ENCODE data around the gene EIF5AL1. TPM values are rescaled to one million over a fixed set of nuclear protein-coding genes. Genes with fewer than 3 reads are reported as not detected.
"Not testable (repeated sequence)": the region's sequence is repeated elsewhere in the genome, so short reads cannot be mapped to it uniquely, and the experiment has no call there.

EIF5AL1 gene
- total RNA-seq, 2 donors from 2014 or later: 0.22 to 0.62 TPM

- H3K4me3 ChIP-seq (ENCODE audit: low read length); H3K4me3 Mint-ChIP-seq; H3K27ac ChIP-seq (ENCODE audit: low read depth, low read length); H3K9ac ChIP-seq (ENCODE audit: extremely low read depth, low read length, poor library complexity, severe bottlenecking); DNase-seq; H3K4me1 ChIP-seq (ENCODE audit: control insufficient read depth, insufficient read depth, low read length); H3K36me3 Mint-ChIP-seq (ENCODE audit: low read depth); H3K9me3 Mint-ChIP-seq; H3K9me3 ChIP-seq (ENCODE audit: control insufficient read depth, low read length); H3K4me1 Mint-ChIP-seq; H3K27ac Mint-ChIP-seq; H3K36me3 ChIP-seq (ENCODE audit: control insufficient read depth, insufficient read depth, low read length): not testable (repeated sequence)
- H3K27me3 ChIP-seq (ENCODE audit: control insufficient read depth, insufficient read depth, low read length, poor library complexity, severe bottlenecking): peaks cover 25% of the 10 kb centered on the region
- peaks cover 46% of the 10 kb centered on the region for H3K27me3 Mint-ChIP-seq (ENCODE audit: insufficient read depth)
These were observed 7.0 kb upstream of the EIF5AL1 start for GRCh38 chr10:79505328-79505727.

GRCh38 chr10:79505829-79506228 lies 6.5 kb upstream of the EIF5AL1 start:
- Mint-ChIP-seq H3K9me3 (no peaks in the 10 kb centered on the region), H3K27ac (no peak overlapping the region), H3K4me1 (no peaks in the 10 kb centered on the region), H3K27me3 (ENCODE audit: insufficient read depth) (peaks cover 46% of the 10 kb centered on the region), H3K36me3 (ENCODE audit: low read depth) (no peaks in the 10 kb centered on the region), H3K4me3 (no peak overlapping the region)
- DNase-seq: no peak
- Histone ChIP-seq H3K27ac (ENCODE audit: low read depth, low read length) (no peak overlapping the region), H3K4me3 (ENCODE audit: low read length) (no peak overlapping the region), H3K9ac (ENCODE audit: extremely low read depth, low read length, poor library complexity, severe bottlenecking) (no peak overlapping the region), H3K9me3 (ENCODE audit: control insufficient read depth, low read length) (no peaks in the 10 kb centered on the region), H3K36me3 (ENCODE audit: control insufficient read depth, insufficient read depth, low read length) (no peaks in the 10 kb centered on the region), H3K27me3 (ENCODE audit: control insufficient read depth, insufficient read depth, low read length, poor library complexity, severe bottlenecking) (peaks cover 25% of the 10 kb centered on the region), H3K4me1 (ENCODE audit: control insufficient read depth, insufficient read depth, low read length) (no peaks in the 10 kb centered on the region)
- no peak for TF ChIP-seq CTCF (conservative IDR thresholded peaks at IDR 0.05)

- Histone ChIP-seq H3K4me3 (ENCODE audit: low read length) (no peak overlapping the region), H3K4me1 (ENCODE audit: control insufficient read depth, insufficient read depth, low read length) (no peaks in the 10 kb centered on the region), H3K27me3 (ENCODE audit: control insufficient read depth, insufficient read depth, low read length, poor library complexity, severe bottlenecking) (peaks cover 25% of the 10 kb centered on the region), H3K36me3 (ENCODE audit: control insufficient read depth, insufficient read depth, low read length) (no peaks in the 10 kb centered on the region), H3K9me3 (ENCODE audit: control insufficient read depth, low read length) (no peaks in the 10 kb centered on the region), H3K27ac (ENCODE audit: low read depth, low read length) (no peak overlapping the region), H3K9ac (ENCODE audit: extremely low read depth, low read length, poor library complexity, severe bottlenecking) (no peak overlapping the region)
- DNase-seq: no peak
- Mint-ChIP-seq H3K4me1 (no peaks in the 10 kb centered on the region), H3K36me3 (ENCODE audit: low read depth) (no peaks in the 10 kb centered on the region), H3K27ac (no peak overlapping the region), H3K27me3 (ENCODE audit: insufficient read depth) (peaks cover 36% of the 10 kb centered on the region), H3K9me3 (no peaks in the 10 kb centered on the region), H3K4me3 (no peak overlapping the region)
- WGBS, 2 experiments (ENCODE audit: insufficient coverage in 1 of 2, insufficient read length in 1 of 2): 85 to 94% methylated on average over 5 to 9 of the region's 9 CpGs
- no peak for TF ChIP-seq CTCF (conservative IDR thresholded peaks at IDR 0.05)
These were observed 4.7 kb upstream of the EIF5AL1 start for GRCh38 chr10:79507440-79508167.

GRCh38 chr10:79508245-79508644 lies 4.1 kb upstream of the EIF5AL1 start:
- H3K27ac Mint-ChIP-seq; DNase-seq; H3K4me1 ChIP-seq (ENCODE audit: control insufficient read depth, insufficient read depth, low read length); H3K36me3 ChIP-seq (ENCODE audit: control insufficient read depth, insufficient read depth, low read length); H3K4me3 ChIP-seq (ENCODE audit: low read length); H3K9me3 Mint-ChIP-seq; H3K27ac ChIP-seq (ENCODE audit: low read depth, low read length); H3K36me3 Mint-ChIP-seq (ENCODE audit: low read depth); H3K4me1 Mint-ChIP-seq; H3K4me3 Mint-ChIP-seq; H3K9ac ChIP-seq (ENCODE audit: extremely low read depth, low read length, poor library complexity, severe bottlenecking); H3K9me3 ChIP-seq (ENCODE audit: control insufficient read depth, low read length): not testable (repeated sequence)
- H3K27me3 ChIP-seq (ENCODE audit: control insufficient read depth, insufficient read depth, low read length, poor library complexity, severe bottlenecking): peaks cover 25% of the 10 kb centered on the region
- 57 to 81% methylated on average over 1 to 3 of the region's 4 CpGs for WGBS, 2 experiments (ENCODE audit: insufficient coverage in 1 of 2, insufficient read length in 1 of 2)
- H3K27me3 Mint-ChIP-seq (ENCODE audit: insufficient read depth): peaks cover 30% of the 10 kb centered on the region

DNA sequence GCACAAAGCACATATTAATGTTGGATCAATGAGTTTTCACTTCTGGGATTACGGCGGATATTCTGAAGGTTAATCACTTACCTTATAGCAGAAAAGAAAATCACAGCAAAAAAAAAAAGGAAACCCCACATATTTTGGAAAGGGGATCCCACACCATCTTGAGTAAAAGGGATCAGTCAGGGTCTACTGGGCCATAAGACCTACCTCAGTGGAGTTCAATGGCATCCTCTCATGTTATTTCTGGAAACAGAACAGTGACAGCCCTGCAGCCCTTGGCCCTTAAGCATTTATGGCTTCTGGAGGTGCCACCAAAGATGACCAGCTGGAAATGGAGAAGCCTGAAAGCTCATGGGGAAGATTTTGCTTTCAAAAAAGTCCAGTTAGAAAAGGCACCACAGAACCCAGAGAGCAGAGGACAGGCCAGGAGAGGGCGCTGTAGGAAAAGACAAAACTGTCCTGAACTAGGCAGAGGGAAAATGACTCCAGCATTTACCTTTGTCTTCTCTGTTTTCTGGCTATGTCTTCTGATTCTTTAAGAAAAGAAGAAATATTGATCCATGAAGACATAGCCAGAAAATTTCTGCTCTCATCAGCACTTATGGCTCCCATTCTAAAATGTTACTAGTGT lies 2.9 kb upstream of the EIF5AL1 start:
- not testable (repeated sequence) for DNase-seq; H3K4me3 ChIP-seq (ENCODE audit: low read length); H3K36me3 ChIP-seq (ENCODE audit: control insufficient read depth, insufficient read depth, low read length); H3K27ac ChIP-seq (ENCODE audit: low read depth, low read length); H3K4me1 Mint-ChIP-seq; H3K36me3 Mint-ChIP-seq (ENCODE audit: low read depth); H3K9ac ChIP-seq (ENCODE audit: extremely low read depth, low read length, poor library complexity, severe bottlenecking); H3K9me3 Mint-ChIP-seq; H3K4me3 Mint-ChIP-seq; H3K27ac Mint-ChIP-seq; H3K9me3 ChIP-seq (ENCODE audit: control insufficient read depth, low read length); H3K4me1 ChIP-seq (ENCODE audit: control insufficient read depth, insufficient read depth, low read length)
- no CpG with 5 or more reads among the region's 3 CpGs for WGBS, 2 experiments (ENCODE audit: insufficient coverage in 1 of 2, insufficient read length in 1 of 2)
- peaks cover 25% of the 10 kb centered on the region for H3K27me3 Mint-ChIP-seq (ENCODE audit: insufficient read depth)
- H3K27me3 ChIP-seq (ENCODE audit: control insufficient read depth, insufficient read depth, low read length, poor library complexity, severe bottlenecking): peaks cover 25% of the 10 kb centered on the region

Data from endodermal cell (in vitro differentiated cells).